Measurements from ENCODE around the gene USP32. TPM values are rescaled to one million over a fixed set of nuclear protein-coding genes. Genes with fewer than 3 reads are reported as not detected.

Gene USP32
- total RNA-seq, 2 donors from 2014 or later: 54.1 to 74.3 TPM

- H3K9ac ChIP-seq (ENCODE audit: extremely low read depth, low read length, poor library complexity, severe bottlenecking): no peak overlapping the region
- DNase-seq: no peak
- H3K9me3 ChIP-seq (ENCODE audit: control insufficient read depth, low read length): no peaks in the 10 kb centered on the region
- H3K36me3 ChIP-seq (ENCODE audit: control insufficient read depth, insufficient read depth, low read length): peaks cover 6% of the 10 kb centered on the region
- Mint-ChIP-seq H3K27me3 (ENCODE audit: insufficient read depth) (no peaks in the 10 kb centered on the region), H3K9me3 (no peaks in the 10 kb centered on the region), H3K27ac (no peak overlapping the region), H3K4me1 (no peaks in the 10 kb centered on the region), H3K4me3 (no peak overlapping the region), H3K36me3 (ENCODE audit: low read depth) (peaks cover 12% of the 10 kb centered on the region)
- H3K27ac ChIP-seq (ENCODE audit: low read depth, low read length): no peak overlapping the region
- TF ChIP-seq CTCF (conservative IDR thresholded peaks at IDR 0.05): no peak
- H3K4me1 ChIP-seq (ENCODE audit: control insufficient read depth, insufficient read depth, low read length): no peaks in the 10 kb centered on the region
- no peaks in the 10 kb centered on the region for H3K27me3 ChIP-seq (ENCODE audit: control insufficient read depth, insufficient read depth, low read length, poor library complexity, severe bottlenecking)
- WGBS, 2 experiments (ENCODE audit: insufficient coverage in 1 of 2, insufficient read length in 1 of 2): 91 to 94% methylated on average over 2 of the region's 2 CpGs
- H3K4me3 ChIP-seq (ENCODE audit: low read length): no peak overlapping the region
Measured at GRCh38 chr17:60296177-60296576, 95.8 kb downstream of the USP32 start.

GRCh38 chr17:60293580-60294335, 98.2 kb downstream of the USP32 start:
- Histone ChIP-seq H3K27me3 (ENCODE audit: control insufficient read depth, insufficient read depth, low read length, poor library complexity, severe bottlenecking) (no peaks in the 10 kb centered on the region), H3K9ac (ENCODE audit: extremely low read depth, low read length, poor library complexity, severe bottlenecking) (no peak overlapping the region), H3K9me3 (ENCODE audit: control insufficient read depth, low read length) (no peaks in the 10 kb centered on the region), H3K27ac (ENCODE audit: low read depth, low read length) (no peak overlapping the region), H3K4me3 (ENCODE audit: low read length) (no peak overlapping the region), H3K4me1 (ENCODE audit: control insufficient read depth, insufficient read depth, low read length) (no peaks in the 10 kb centered on the region), H3K36me3 (ENCODE audit: control insufficient read depth, insufficient read depth, low read length) (peaks cover under 1% of the 10 kb centered on the region)
- 94 to 100% methylated on average over 3 of the region's 3 CpGs for WGBS, 2 experiments (ENCODE audit: insufficient coverage in 1 of 2, insufficient read length in 1 of 2)
- Mint-ChIP-seq H3K4me1 (peaks cover 2% of the 10 kb centered on the region), H3K36me3 (ENCODE audit: low read depth) (peaks cover 22% of the 10 kb centered on the region), H3K4me3 (no peak overlapping the region), H3K27ac (no peak overlapping the region), H3K9me3 (no peaks in the 10 kb centered on the region), H3K27me3 (ENCODE audit: insufficient read depth) (no peaks in the 10 kb centered on the region)
- no peak for DNase-seq
- TF ChIP-seq CTCF (conservative IDR thresholded peaks at IDR 0.05): no peak

- Histone ChIP-seq H3K27ac (ENCODE audit: low read depth, low read length) (no peak overlapping the region), H3K9me3 (ENCODE audit: control insufficient read depth, low read length) (no peaks in the 10 kb centered on the region), H3K36me3 (ENCODE audit: control insufficient read depth, insufficient read depth, low read length) (peaks cover 8% of the 10 kb centered on the region), H3K9ac (ENCODE audit: extremely low read depth, low read length, poor library complexity, severe bottlenecking) (no peak overlapping the region), H3K4me1 (ENCODE audit: control insufficient read depth, insufficient read depth, low read length) (no peaks in the 10 kb centered on the region), H3K27me3 (ENCODE audit: control insufficient read depth, insufficient read depth, low read length, poor library complexity, severe bottlenecking) (no peaks in the 10 kb centered on the region), H3K4me3 (ENCODE audit: low read length) (no peak overlapping the region)
- WGBS, 2 experiments (ENCODE audit: insufficient coverage in 1 of 2, insufficient read length in 1 of 2): 95 to 100% methylated on average over 1 of the region's 1 CpG
- Mint-ChIP-seq H3K9me3 (no peaks in the 10 kb centered on the region), H3K27ac (no peak overlapping the region), H3K36me3 (ENCODE audit: low read depth) (peaks cover 27% of the 10 kb centered on the region), H3K27me3 (ENCODE audit: insufficient read depth) (no peaks in the 10 kb centered on the region), H3K4me1 (peaks cover 2% of the 10 kb centered on the region), H3K4me3 (no peak overlapping the region)
- no peak for DNase-seq
- TF ChIP-seq CTCF (conservative IDR thresholded peaks at IDR 0.05): no peak
Measured at GRCh38 chr17:60292697-60293096, 99.2 kb downstream of the USP32 start.

Data from endodermal cell (in vitro differentiated cells).